ENCODE results near the gene SLAIN2. TPM values are rescaled to one million over a fixed set of nuclear protein-coding genes. Genes with fewer than 3 reads are reported as not detected.

SLAIN2 gene
- total RNA-seq, 6 donors from 2014 or later, result 20.6 to 90.9 (median 68.8) TPM

DNA sequence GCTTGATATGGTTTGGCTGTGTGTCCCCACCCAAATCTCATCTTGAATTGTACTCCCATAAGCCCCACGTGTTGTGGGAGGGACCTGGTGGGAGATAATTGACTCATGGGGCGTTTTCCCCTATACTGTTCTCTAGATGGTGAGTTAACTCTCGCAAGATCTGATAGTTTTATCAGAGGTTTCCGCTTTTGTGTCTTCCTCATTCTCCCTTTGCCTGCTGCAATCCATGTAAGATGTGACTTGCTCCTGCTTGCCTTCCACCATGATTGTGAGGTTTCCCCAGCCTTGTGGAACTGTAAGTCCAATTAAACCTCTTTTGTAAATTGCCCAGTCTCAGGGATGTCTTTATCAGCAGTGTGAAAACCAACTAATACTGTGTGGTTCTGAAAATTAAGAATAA lies 11.5 kb downstream of the SLAIN2 start:
- DNase-seq, result no peak
- no peak for ATAC-seq (ENCODE audit: low FRiP score in 2 of 2)
- no peak for TF ChIP-seq EP300 (IDR thresholded peaks at IDR 0.05)
- TF ChIP-seq, protein P1, sequence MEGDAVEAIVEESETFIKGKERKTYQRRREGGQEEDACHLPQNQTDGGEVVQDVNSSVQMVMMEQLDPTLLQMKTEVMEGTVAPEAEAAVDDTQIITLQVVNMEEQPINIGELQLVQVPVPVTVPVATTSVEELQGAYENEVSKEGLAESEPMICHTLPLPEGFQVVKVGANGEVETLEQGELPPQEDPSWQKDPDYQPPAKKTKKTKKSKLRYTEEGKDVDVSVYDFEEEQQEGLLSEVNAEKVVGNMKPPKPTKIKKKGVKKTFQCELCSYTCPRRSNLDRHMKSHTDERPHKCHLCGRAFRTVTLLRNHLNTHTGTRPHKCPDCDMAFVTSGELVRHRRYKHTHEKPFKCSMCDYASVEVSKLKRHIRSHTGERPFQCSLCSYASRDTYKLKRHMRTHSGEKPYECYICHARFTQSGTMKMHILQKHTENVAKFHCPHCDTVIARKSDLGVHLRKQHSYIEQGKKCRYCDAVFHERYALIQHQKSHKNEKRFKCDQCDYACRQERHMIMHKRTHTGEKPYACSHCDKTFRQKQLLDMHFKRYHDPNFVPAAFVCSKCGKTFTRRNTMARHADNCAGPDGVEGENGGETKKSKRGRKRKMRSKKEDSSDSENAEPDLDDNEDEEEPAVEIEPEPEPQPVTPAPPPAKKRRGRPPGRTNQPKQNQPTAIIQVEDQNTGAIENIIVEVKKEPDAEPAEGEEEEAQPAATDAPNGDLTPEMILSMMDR (IDR thresholded peaks at IDR 0.05), result no peak
- TF ChIP-seq POLR2A (IDR thresholded peaks at IDR 0.05), result no peak
- no peak for TF ChIP-seq POLR2AphosphoS5 (IDR thresholded peaks at IDR 0.05)
- Histone ChIP-seq H3K9me3 (no peaks in the 10 kb centered on the region), H3K4me3 (no peak overlapping the region), H3K27me3 (no peaks in the 10 kb centered on the region), H3K4me1 (peaks cover 14 to 35% (median 25%) of the 10 kb centered on the region in 4 donors), H3K27ac (no peak overlapping the region), H3K36me3 (no peaks in the 10 kb centered on the region)
- WGBS, 2 donors, result 95 to 96% methylated on average over 4 of the region's 4 CpGs

DNA sequence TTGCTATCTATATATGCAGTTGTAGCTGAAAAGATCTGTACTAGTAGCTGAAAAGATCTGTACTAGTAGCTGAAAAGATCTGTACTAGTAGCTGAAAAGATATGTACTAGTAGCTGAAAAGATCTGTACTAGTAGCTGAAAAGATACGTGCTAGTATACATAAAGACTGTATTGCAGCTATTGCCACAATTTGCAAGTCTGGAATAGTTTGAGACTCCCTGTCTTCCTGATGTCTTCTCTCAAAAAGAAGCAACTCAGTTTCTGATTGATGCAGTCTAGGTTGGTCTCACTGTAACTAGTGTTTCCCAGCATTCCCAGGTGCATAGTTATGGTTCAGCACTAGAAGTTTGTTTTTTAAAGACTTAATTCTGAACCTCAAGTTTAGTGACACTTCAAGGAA lies 15.0 kb downstream of the SLAIN2 start:
- H3K4me3 ChIP-seq, result no peak overlapping the region
- DNase-seq (no peak), ATAC-seq (ENCODE audit: low FRiP score in 2 of 2) (no peak)
- H3K36me3 ChIP-seq, result no peaks in the 10 kb centered on the region
- peaks cover 10 to 23% (median 13%) of the 10 kb centered on the region in 4 donors for H3K4me1 ChIP-seq
- H3K27ac ChIP-seq, result no peak overlapping the region
- WGBS, 2 donors, result 88% methylated on average over 1 of the region's 1 CpG
- no peaks in the 10 kb centered on the region for H3K9me3 ChIP-seq
- no peaks in the 10 kb centered on the region for H3K27me3 ChIP-seq
- TF ChIP-seq EP300 (IDR thresholded peaks at IDR 0.05), result no peak

DNA sequence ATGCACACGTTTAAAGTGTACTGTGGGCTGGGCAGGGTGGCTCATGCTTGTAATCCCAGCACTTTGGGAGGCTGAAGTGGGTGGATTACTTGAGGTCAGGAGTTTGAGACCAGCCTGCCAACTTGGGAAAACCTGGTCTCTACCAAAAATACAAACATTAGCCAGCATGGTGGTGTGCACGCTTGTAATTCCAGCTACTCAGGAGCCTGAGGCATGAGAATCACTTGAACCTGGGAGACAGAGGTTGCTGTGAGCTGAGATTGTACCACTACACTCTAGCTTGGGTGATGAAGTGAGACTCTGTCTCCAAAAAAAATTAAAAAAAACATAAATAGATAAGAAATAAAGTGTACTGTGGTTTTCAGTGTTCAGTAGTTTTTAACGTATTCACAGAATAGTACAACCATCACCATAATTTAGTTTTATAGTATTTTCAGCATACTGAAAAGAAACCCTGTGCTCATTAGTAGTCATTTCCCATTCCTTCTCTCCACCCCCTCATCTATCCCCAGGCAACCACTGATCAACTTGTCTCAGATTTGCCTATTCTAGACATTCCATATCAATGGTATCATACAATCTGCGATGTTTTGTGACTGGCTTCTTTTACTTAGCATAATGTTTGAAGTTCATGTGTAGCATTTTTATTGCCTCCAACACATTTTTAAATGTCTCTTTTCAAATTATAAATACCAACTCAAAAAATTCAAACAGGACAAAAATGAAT lies 19.1 kb downstream of the SLAIN2 start:
- no peak overlapping the region for H3K4me3 ChIP-seq
- no peaks in the 10 kb centered on the region for H3K36me3 ChIP-seq
- DNase-seq (no peak), ATAC-seq (ENCODE audit: low FRiP score in 2 of 2) (peak in 1 of 2 donors; percentile 75)
- WGBS, 2 donors, result 62 to 71% methylated on average over 4 of the region's 4 CpGs
- TF ChIP-seq, protein P1 (IDR thresholded peaks at IDR 0.05), result no peak
- TF ChIP-seq POLR2A (IDR thresholded peaks at IDR 0.05) (no peak), POLR2AphosphoS5 (IDR thresholded peaks at IDR 0.05) (no peak), EP300 (IDR thresholded peaks at IDR 0.05) (no peak)
- peaks cover 8 to 12% (median 10%) of the 10 kb centered on the region in 4 donors for H3K4me1 ChIP-seq
- no peaks in the 10 kb centered on the region for H3K27me3 ChIP-seq
- no peak overlapping the region for H3K27ac ChIP-seq
- no peaks in the 10 kb centered on the region for H3K9me3 ChIP-seq

DNA sequence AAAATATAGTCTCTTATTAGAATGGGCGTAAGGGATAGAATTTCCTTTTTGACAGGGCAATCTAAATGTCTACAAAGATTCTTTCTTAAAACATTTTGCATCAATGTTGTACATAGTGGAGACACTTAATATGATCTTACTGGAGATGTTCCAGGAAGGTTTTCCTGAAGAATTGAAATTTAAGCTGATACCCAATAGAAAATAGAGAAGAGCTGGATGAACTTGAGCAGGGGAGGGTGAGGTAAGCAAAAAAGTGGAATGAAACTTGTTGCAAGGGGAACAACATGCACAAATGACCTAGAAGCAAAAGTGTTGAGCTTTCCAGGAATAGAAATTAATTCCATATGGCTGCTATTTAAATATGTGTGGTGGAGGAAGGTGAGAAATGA lies 19.7 kb downstream of the SLAIN2 start:
- H3K36me3 ChIP-seq, result no peaks in the 10 kb centered on the region
- H3K27me3 ChIP-seq, result no peaks in the 10 kb centered on the region
- TF ChIP-seq EP300 (IDR thresholded peaks at IDR 0.05) (no peak), POLR2AphosphoS5 (IDR thresholded peaks at IDR 0.05) (no peak), POLR2A (IDR thresholded peaks at IDR 0.05) (no peak)
- TF ChIP-seq, protein P1 (IDR thresholded peaks at IDR 0.05), result no peak
- H3K27ac ChIP-seq, result no peak overlapping the region
- WGBS, 2 donors, result 93 to 100% methylated on average over 1 of the region's 1 CpG
- DNase-seq (no peak), ATAC-seq (ENCODE audit: low FRiP score in 2 of 2) (peak in 1 of 2 donors; percentile 26)
- no peaks in the 10 kb centered on the region for H3K9me3 ChIP-seq
- H3K4me1 ChIP-seq, result peaks cover 8 to 12% (median 10%) of the 10 kb centered on the region in 4 donors
- H3K4me3 ChIP-seq, result no peak overlapping the region

DNA sequence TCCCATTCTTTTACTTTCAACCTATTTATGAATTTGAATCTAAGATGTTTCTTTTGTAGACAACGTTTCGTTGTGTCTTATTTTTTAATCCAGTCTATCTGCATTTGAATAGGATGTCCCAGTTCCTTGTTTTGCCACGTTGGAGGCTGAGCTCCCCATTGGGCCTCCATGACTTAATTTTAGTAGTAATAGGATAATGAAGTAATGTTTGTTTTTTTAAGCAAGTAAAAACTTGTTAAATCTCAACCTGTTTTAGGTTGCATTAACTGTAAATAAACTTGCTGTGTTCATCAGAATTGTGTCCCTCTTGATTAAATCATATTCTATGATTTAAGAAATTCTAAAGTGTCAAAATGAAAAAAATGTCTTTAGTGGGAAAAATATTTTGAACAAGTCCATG lies 25.3 kb downstream of the SLAIN2 start:
- ATAC-seq (ENCODE audit: low FRiP score in 2 of 2) (no peak), DNase-seq (no peak)
- Histone ChIP-seq H3K4me1 (peaks cover 6 to 21% (median 14%) of the 10 kb centered on the region in 4 donors), H3K27me3 (no peaks in the 10 kb centered on the region), H3K36me3 (no peaks in the 10 kb centered on the region), H3K9me3 (no peaks in the 10 kb centered on the region), H3K4me3 (no peak overlapping the region), H3K27ac (no peak overlapping the region)
- 61 to 71% methylated on average over 3 of the region's 3 CpGs for WGBS, 2 donors
- TF ChIP-seq, protein P1 (IDR thresholded peaks at IDR 0.05), result no peak
- TF ChIP-seq EP300 (IDR thresholded peaks at IDR 0.05), result no peak
- TF ChIP-seq POLR2A (IDR thresholded peaks at IDR 0.05), result no peak
- TF ChIP-seq POLR2AphosphoS5 (IDR thresholded peaks at IDR 0.05), result no peak

All from upper lobe of left lung (tissue), 6 donors.